ENCODE measurements around the gene FURIN. TPM values are rescaled to one million over a fixed set of nuclear protein-coding genes. Genes with fewer than 3 reads are reported as not detected.

Gene FURIN
- polyA plus RNA-seq, 3 donors = 6.5 to 47.3 (median 14.3) TPM

GRCh38 chr15:90840954-90841353 lies 27.4 kb upstream of the FURIN start:
- Mint-ChIP-seq H3K27ac (no peak overlapping the region), H3K4me3 (no peak overlapping the region), H3K27me3 (ENCODE audit: low read depth in 3 of 3) (peaks cover 1 to 5% (median 3%) of the 10 kb centered on the region in 3 donors), H3K4me1 (peaks cover 83% of the 10 kb centered on the region), H3K9me3 (no peaks in the 10 kb centered on the region), H3K36me3 (peaks cover 18 to 36% of the 10 kb centered on the region in 2 donors)
- no peak for DNase-seq
- H4K20me1 ChIP-seq (ENCODE audit: insufficient read depth, low read length) = no peaks in the 10 kb centered on the region
- peaks cover 0 to 6% of the 10 kb centered on the region in 2 donors for H3K36me3 ChIP-seq (replicated peaks in 1 of 2; ENCODE audit: control insufficient read depth in 1 of 2, insufficient read depth in 2 of 2, low read length in 2 of 2)
- intact Hi-C loops (cut with micrococcal nuclease) = no loop called here
- peaks cover 73 to 91% of the 10 kb centered on the region in 2 donors for H3K4me1 ChIP-seq (ENCODE audit: control insufficient read depth in 1 of 2, insufficient read depth in 2 of 2, low read length in 2 of 2)
- no peak overlapping the region for H3K9ac ChIP-seq (ENCODE audit: insufficient read depth, low read length, poor library complexity, severe bottlenecking)
- no peak overlapping the region for H3K27ac ChIP-seq (ENCODE audit: low read depth in 1 of 2, low read length in 2 of 2)
- 95% methylated on average over 4 of the region's 8 CpGs for WGBS (ENCODE audit: insufficient coverage)
- H3K9me3 ChIP-seq (replicated peaks in 1 of 2; ENCODE audit: control insufficient read depth in 1 of 2, insufficient read depth in 1 of 2, low read length in 2 of 2) = no peaks in the 10 kb centered on the region
- TF ChIP-seq CTCF (IDR thresholded peaks at IDR 0.05) = no peak
- peak overlapping the region; percentile 75 for H3K4me2 ChIP-seq (replicated peaks; ENCODE audit: extremely low read depth, low read length, poor library complexity, severe bottlenecking)
- no peaks in the 10 kb centered on the region for H3K27me3 ChIP-seq (ENCODE audit: control insufficient read depth in 2 of 2, insufficient read depth in 2 of 2, low read length in 2 of 2)
- H3K79me2 ChIP-seq (ENCODE audit: insufficient read depth, low read length) = peaks cover 46% of the 10 kb centered on the region
- H3K4me3 ChIP-seq (replicated peaks in 1 of 3; ENCODE audit: low read depth in 2 of 3, low read length in 3 of 3) = peak overlapping the region in 1 of 3 experiments; percentile 69
- H2AFZ ChIP-seq (ENCODE audit: insufficient read depth, low read depth, low read length, poor library complexity, severe bottlenecking) = no peak overlapping the region

- Histone ChIP-seq H3K9me3 (replicated peaks in 1 of 2; ENCODE audit: control insufficient read depth in 1 of 2, insufficient read depth in 1 of 2, low read length in 2 of 2) (no peaks in the 10 kb centered on the region), H3K79me2 (ENCODE audit: insufficient read depth, low read length) (peaks cover 54% of the 10 kb centered on the region), H3K4me3 (replicated peaks in 1 of 3; ENCODE audit: low read depth in 2 of 3, low read length in 3 of 3) (no peak overlapping the region), H3K4me1 (ENCODE audit: control insufficient read depth in 1 of 2, insufficient read depth in 2 of 2, low read length in 2 of 2) (peaks cover 43 to 54% of the 10 kb centered on the region in 2 donors), H3K9ac (ENCODE audit: insufficient read depth, low read length, poor library complexity, severe bottlenecking) (peak overlapping the region; percentile 53), H3K27me3 (ENCODE audit: control insufficient read depth in 2 of 2, insufficient read depth in 2 of 2, low read length in 2 of 2) (no peaks in the 10 kb centered on the region), H4K20me1 (ENCODE audit: insufficient read depth, low read length) (no peaks in the 10 kb centered on the region), H3K4me2 (replicated peaks; ENCODE audit: extremely low read depth, low read length, poor library complexity, severe bottlenecking) (peak overlapping the region; percentile 11), H3K27ac (ENCODE audit: low read depth in 1 of 2, low read length in 2 of 2) (peak overlapping the region; percentile 84 to 97), H2AFZ (ENCODE audit: insufficient read depth, low read depth, low read length, poor library complexity, severe bottlenecking) (no peak overlapping the region), H3K36me3 (replicated peaks in 1 of 2; ENCODE audit: control insufficient read depth in 1 of 2, insufficient read depth in 2 of 2, low read length in 2 of 2) (peaks cover 0 to 6% of the 10 kb centered on the region in 2 donors)
- Mint-ChIP-seq H3K27ac (peak overlapping the region; percentile 93 to 98 (median 96)), H3K9me3 (peaks cover 0 to 2% (median 0%) of the 10 kb centered on the region in 7 donors), H3K27me3 (ENCODE audit: low read depth in 3 of 3) (peaks cover 0 to 3% (median 3%) of the 10 kb centered on the region in 3 donors), H3K4me1 (peaks cover 47% of the 10 kb centered on the region), H3K4me3 (peak overlapping the region; percentile 41 to 51), H3K36me3 (peaks cover 26 to 62% of the 10 kb centered on the region in 2 donors)
- WGBS (ENCODE audit: insufficient coverage) = 0% methylated on average over 2 of the region's 5 CpGs
- intact Hi-C loops (cut with micrococcal nuclease) = no loop called here
- peak; percentile 59 to 66 (median 60) for DNase-seq
- no peak for TF ChIP-seq CTCF (IDR thresholded peaks at IDR 0.05)
Measured at GRCh38 chr15:90844696-90845095, 23.7 kb upstream of the FURIN start.
